GM19372 (cell line): ENCODE results near the gene RIN2.

Source experiments
- ATAC-seq: cut with Tn5 transposase; IDR thresholded peaks from one replicate; pipeline ENCODE4 v1.9.1; 2021; ENCODE audit warnings: mild to moderate bottlenecking, low read depth, moderate library complexity; ENCODE audit not compliant: unreplicated experiment

Gene RIN2

GRCh38 chr20:19758133-19758500 lies at the start of gene RIN2:
RIN2 (plus strand) TSS chr20:19758258; CDS start chr20:19889602, 131,344 bp downstream.
- no peak for ATAC-seq

- ATAC-seq: no peak
Measured at GRCh38 chr20:19709635-19710335, 48.3 kb upstream of the RIN2 start.

GRCh38 chr20:19710336-19711120 lies 47.5 kb upstream of the RIN2 start:
- ATAC-seq: no peak

- no peak for ATAC-seq
Measured at GRCh38 chr20:19711126-19711525, 46.9 kb upstream of the RIN2 start.

GRCh38 chr20:19712721-19713260 lies 45.3 kb upstream of the RIN2 start:
- ATAC-seq: no peak

- ATAC-seq: no peak
Measured at GRCh38 chr20:19713822-19714578, 44.1 kb upstream of the RIN2 start.

GRCh38 chr20:19714579-19714840 lies 43.5 kb upstream of the RIN2 start:
- ATAC-seq: no peak

- no peak for ATAC-seq
Measured at GRCh38 chr20:19715986-19716385, 42.1 kb upstream of the RIN2 start.

GRCh38 chr20:19718880-19719279 lies 39.2 kb upstream of the RIN2 start:
- ATAC-seq: no peak

- ATAC-seq: no peak
Measured at GRCh38 chr20:19720991-19721390, 37.1 kb upstream of the RIN2 start.

GRCh38 chr20:19723051-19723450 lies 35.0 kb upstream of the RIN2 start:
- no peak for ATAC-seq

- ATAC-seq: no peak
Measured at GRCh38 chr20:19723813-19724430, 34.1 kb upstream of the RIN2 start.

- no peak for ATAC-seq
Measured at GRCh38 chr20:19725373-19725772, 32.7 kb upstream of the RIN2 start.

GRCh38 chr20:19725814-19726525 lies 32.1 kb upstream of the RIN2 start:
- ATAC-seq: no peak

- ATAC-seq: no peak
Measured at GRCh38 chr20:19727251-19727847, 30.7 kb upstream of the RIN2 start.

GRCh38 chr20:19729672-19730071 lies 28.4 kb upstream of the RIN2 start:
- ATAC-seq: no peak

- no peak for ATAC-seq
Measured at GRCh38 chr20:19730706-19731105, 27.4 kb upstream of the RIN2 start.

- ATAC-seq: no peak
Measured at GRCh38 chr20:19734811-19735210, 23.2 kb upstream of the RIN2 start.

GRCh38 chr20:19735446-19735845 lies 22.6 kb upstream of the RIN2 start:
- no peak for ATAC-seq

GRCh38 chr20:19737025-19737424 lies 21.0 kb upstream of the RIN2 start:
- ATAC-seq: no peak
